Measurements from ENCODE around the gene CCR9. TPM values are rescaled to one million over a fixed set of nuclear protein-coding genes. Genes with fewer than 3 reads are reported as not detected.

CCR9 gene
- total and polyA plus RNA-seq, 2 donors: 133 to 214 TPM

- peaks cover 80 to 92% of the 10 kb centered on the region in 2 donors for H3K4me1 ChIP-seq (ENCODE audit: control insufficient read depth in 2 of 2, insufficient read depth in 2 of 2, low read length in 2 of 2)
- no peaks in the 10 kb centered on the region for H3K27me3 ChIP-seq (ENCODE audit: control insufficient read depth in 2 of 2, insufficient read depth in 1 of 2, low read length in 1 of 2)
- H3K36me3 ChIP-seq (ENCODE audit: control insufficient read depth in 2 of 2, insufficient read depth in 2 of 2, low read length in 1 of 2): peaks cover 42 to 79% of the 10 kb centered on the region in 2 donors
- H3K9me3 ChIP-seq (ENCODE audit: control insufficient read depth in 2 of 2, insufficient read depth in 1 of 2, low read length in 1 of 2): no peaks in the 10 kb centered on the region
- WGBS: 62% methylated on average over 7 of the region's 7 CpGs
- H3K4me3 ChIP-seq (ENCODE audit: low read length in 2 of 2): no peak overlapping the region
- peak in 1 of 9 donors; percentile 58 for DNase-seq (ENCODE audit: low read depth in 6 of 9, low spot score in 9 of 9)
- peak overlapping the region; percentile 71 to 92 for H3K27ac ChIP-seq (ENCODE audit: low read depth in 1 of 2, low read length in 1 of 2)
Measured at GRCh38 chr3:45908761-45909160, 22.4 kb downstream of the CCR9 start.

DNA sequence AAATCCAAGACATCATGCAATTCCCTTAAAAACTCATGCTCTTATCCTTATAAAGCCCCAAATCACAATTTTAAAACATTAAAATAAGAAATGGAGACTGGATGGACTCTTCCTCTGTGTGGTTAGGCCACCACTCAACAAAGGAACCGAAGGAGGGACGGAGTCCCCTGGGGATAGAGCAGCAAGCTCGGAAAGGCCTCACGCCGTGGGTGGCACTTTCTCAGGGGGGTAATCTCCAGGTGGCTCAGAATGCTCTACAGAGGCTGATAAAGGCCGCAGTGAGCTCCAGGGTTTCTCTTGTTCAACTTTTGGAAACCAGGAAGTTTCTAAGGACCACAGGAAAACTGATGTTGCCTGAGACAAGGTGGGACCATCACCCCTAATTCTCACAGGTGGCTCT, 23.2 kb downstream of the CCR9 start:
- peak overlapping the region; percentile 29 to 70 for H3K4me3 ChIP-seq (ENCODE audit: low read length in 2 of 2)
- no peaks in the 10 kb centered on the region for H3K9me3 ChIP-seq (ENCODE audit: control insufficient read depth in 2 of 2, insufficient read depth in 1 of 2, low read length in 1 of 2)
- DNase-seq (ENCODE audit: low read depth in 6 of 9, low spot score in 9 of 9): no peak
- WGBS: 51% methylated on average over 6 of the region's 6 CpGs
- H3K4me1 ChIP-seq (ENCODE audit: control insufficient read depth in 2 of 2, insufficient read depth in 2 of 2, low read length in 2 of 2): peaks cover 74 to 92% of the 10 kb centered on the region in 2 donors
- no peaks in the 10 kb centered on the region for H3K27me3 ChIP-seq (ENCODE audit: control insufficient read depth in 2 of 2, insufficient read depth in 1 of 2, low read length in 1 of 2)
- H3K36me3 ChIP-seq (ENCODE audit: control insufficient read depth in 2 of 2, insufficient read depth in 2 of 2, low read length in 1 of 2): peaks cover 34 to 71% of the 10 kb centered on the region in 2 donors
- peak overlapping the region; percentile 39 to 92 for H3K27ac ChIP-seq (ENCODE audit: low read depth in 1 of 2, low read length in 1 of 2)

- Histone ChIP-seq H3K4me1 (ENCODE audit: control insufficient read depth in 2 of 2, insufficient read depth in 2 of 2, low read length in 2 of 2) (peaks cover 68 to 91% of the 10 kb centered on the region in 2 donors), H3K27ac (ENCODE audit: low read depth in 1 of 2, low read length in 1 of 2) (peak overlapping the region; percentile 46 to 92), H3K27me3 (ENCODE audit: control insufficient read depth in 2 of 2, insufficient read depth in 1 of 2, low read length in 1 of 2) (no peaks in the 10 kb centered on the region), H3K9me3 (ENCODE audit: control insufficient read depth in 2 of 2, insufficient read depth in 1 of 2, low read length in 1 of 2) (no peaks in the 10 kb centered on the region), H3K4me3 (ENCODE audit: low read length in 2 of 2) (peak overlapping the region; percentile 37 to 70), H3K36me3 (ENCODE audit: control insufficient read depth in 2 of 2, insufficient read depth in 2 of 2, low read length in 1 of 2) (peaks cover 24 to 58% of the 10 kb centered on the region in 2 donors)
- 82% methylated on average over 4 of the region's 4 CpGs for WGBS
- no peak for DNase-seq (ENCODE audit: low read depth in 6 of 9, low spot score in 9 of 9)
Measured at GRCh38 chr3:45910892-45911291, 24.5 kb downstream of the CCR9 start.

DNA sequence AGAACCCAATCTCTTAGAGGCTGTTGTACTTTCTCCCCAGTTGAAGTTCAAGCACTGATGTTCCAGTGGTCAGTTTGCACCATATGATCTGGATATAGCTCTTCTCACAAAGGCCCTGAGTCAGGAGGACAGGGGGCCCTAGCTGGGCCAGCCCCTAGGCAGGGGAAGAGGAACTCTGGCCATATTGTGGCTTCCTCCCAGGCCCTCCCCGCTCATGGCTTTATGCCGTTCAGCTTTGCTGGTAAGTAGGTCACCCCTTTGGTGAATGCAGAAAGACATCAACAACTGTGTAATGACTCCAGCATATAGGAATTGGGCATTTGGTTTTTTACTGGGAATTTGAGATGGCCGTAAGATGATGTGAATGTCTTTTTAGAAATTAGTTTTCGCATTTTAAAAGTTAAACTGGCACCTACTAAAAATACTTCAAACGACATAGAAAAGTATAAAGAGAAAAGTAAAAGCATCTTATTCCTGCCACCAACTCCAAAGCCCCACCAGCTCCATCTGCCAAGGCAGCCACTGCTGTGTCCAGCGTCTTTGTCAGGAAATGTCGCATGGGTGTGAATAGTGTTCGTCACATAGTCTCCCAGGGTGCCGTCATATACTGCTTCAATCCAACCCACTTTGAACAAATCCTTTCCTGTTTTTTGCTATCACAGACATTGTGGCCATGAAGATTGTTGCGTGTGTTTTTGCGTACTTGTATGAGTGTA, 25.3 kb downstream of the CCR9 start:
- peaks cover 16 to 51% of the 10 kb centered on the region in 2 donors for H3K36me3 ChIP-seq (ENCODE audit: control insufficient read depth in 2 of 2, insufficient read depth in 2 of 2, low read length in 1 of 2)
- H3K27ac ChIP-seq (ENCODE audit: low read depth in 1 of 2, low read length in 1 of 2): peak overlapping the region; percentile 78 to 92
- peak overlapping the region; percentile 37 to 70 for H3K4me3 ChIP-seq (ENCODE audit: low read length in 2 of 2)
- WGBS: 65% methylated on average over 11 of the region's 11 CpGs
- peaks cover 68 to 91% of the 10 kb centered on the region in 2 donors for H3K4me1 ChIP-seq (ENCODE audit: control insufficient read depth in 2 of 2, insufficient read depth in 2 of 2, low read length in 2 of 2)
- no peaks in the 10 kb centered on the region for H3K27me3 ChIP-seq (ENCODE audit: control insufficient read depth in 2 of 2, insufficient read depth in 1 of 2, low read length in 1 of 2)
- no peaks in the 10 kb centered on the region for H3K9me3 ChIP-seq (ENCODE audit: control insufficient read depth in 2 of 2, insufficient read depth in 1 of 2, low read length in 1 of 2)
- DNase-seq (ENCODE audit: low read depth in 6 of 9, low spot score in 9 of 9): peak in 1 of 9 donors; percentile 75

- no peaks in the 10 kb centered on the region for H3K27me3 ChIP-seq (ENCODE audit: control insufficient read depth in 2 of 2, insufficient read depth in 1 of 2, low read length in 1 of 2)
- H3K9me3 ChIP-seq (ENCODE audit: control insufficient read depth in 2 of 2, insufficient read depth in 1 of 2, low read length in 1 of 2): no peaks in the 10 kb centered on the region
- H3K27ac ChIP-seq (ENCODE audit: low read depth in 1 of 2, low read length in 1 of 2): peak overlapping the region; percentile 78 to 92
- H3K4me3 ChIP-seq (ENCODE audit: low read length in 2 of 2): peak overlapping the region; percentile 37 to 70
- 91% methylated on average over 6 of the region's 6 CpGs for WGBS
- H3K4me1 ChIP-seq (ENCODE audit: control insufficient read depth in 2 of 2, insufficient read depth in 2 of 2, low read length in 2 of 2): peaks cover 70 to 91% of the 10 kb centered on the region in 2 donors
- no peak for DNase-seq (ENCODE audit: low read depth in 6 of 9, low spot score in 9 of 9)
- peaks cover 10 to 50% of the 10 kb centered on the region in 2 donors for H3K36me3 ChIP-seq (ENCODE audit: control insufficient read depth in 2 of 2, insufficient read depth in 2 of 2, low read length in 1 of 2)
Measured at GRCh38 chr3:45912435-45912834, 26.1 kb downstream of the CCR9 start.

GRCh38 chr3:45914362-45915058, 28.2 kb downstream of the CCR9 start:
- H3K27ac ChIP-seq (ENCODE audit: low read depth in 1 of 2, low read length in 1 of 2): peak overlapping the region; percentile 92
- H3K4me1 ChIP-seq (ENCODE audit: control insufficient read depth in 2 of 2, insufficient read depth in 2 of 2, low read length in 2 of 2): peaks cover 62 to 92% of the 10 kb centered on the region in 2 donors
- no peak for DNase-seq (ENCODE audit: low read depth in 6 of 9, low spot score in 9 of 9)
- 52% methylated on average over 7 of the region's 7 CpGs for WGBS
- H3K9me3 ChIP-seq (ENCODE audit: control insufficient read depth in 2 of 2, insufficient read depth in 1 of 2, low read length in 1 of 2): no peaks in the 10 kb centered on the region
- peaks cover 7 to 52% of the 10 kb centered on the region in 2 donors for H3K36me3 ChIP-seq (ENCODE audit: control insufficient read depth in 2 of 2, insufficient read depth in 2 of 2, low read length in 1 of 2)
- H3K27me3 ChIP-seq (ENCODE audit: control insufficient read depth in 2 of 2, insufficient read depth in 1 of 2, low read length in 1 of 2): no peaks in the 10 kb centered on the region
- peak overlapping the region; percentile 47 to 70 for H3K4me3 ChIP-seq (ENCODE audit: low read length in 2 of 2)

GRCh38 chr3:45915059-45915439, 28.7 kb downstream of the CCR9 start:
- Histone ChIP-seq H3K4me3 (ENCODE audit: low read length in 2 of 2) (peak overlapping the region; percentile 47 to 70), H3K9me3 (ENCODE audit: control insufficient read depth in 2 of 2, insufficient read depth in 1 of 2, low read length in 1 of 2) (no peaks in the 10 kb centered on the region), H3K27me3 (ENCODE audit: control insufficient read depth in 2 of 2, insufficient read depth in 1 of 2, low read length in 1 of 2) (no peaks in the 10 kb centered on the region), H3K4me1 (ENCODE audit: control insufficient read depth in 2 of 2, insufficient read depth in 2 of 2, low read length in 2 of 2) (peaks cover 57 to 92% of the 10 kb centered on the region in 2 donors), H3K27ac (ENCODE audit: low read depth in 1 of 2, low read length in 1 of 2) (peak overlapping the region; percentile 92), H3K36me3 (ENCODE audit: control insufficient read depth in 2 of 2, insufficient read depth in 2 of 2, low read length in 1 of 2) (peaks cover 8 to 55% of the 10 kb centered on the region in 2 donors)
- 23% methylated on average over 9 of the region's 9 CpGs for WGBS
- DNase-seq (ENCODE audit: low read depth in 6 of 9, low spot score in 9 of 9): no peak

DNA sequence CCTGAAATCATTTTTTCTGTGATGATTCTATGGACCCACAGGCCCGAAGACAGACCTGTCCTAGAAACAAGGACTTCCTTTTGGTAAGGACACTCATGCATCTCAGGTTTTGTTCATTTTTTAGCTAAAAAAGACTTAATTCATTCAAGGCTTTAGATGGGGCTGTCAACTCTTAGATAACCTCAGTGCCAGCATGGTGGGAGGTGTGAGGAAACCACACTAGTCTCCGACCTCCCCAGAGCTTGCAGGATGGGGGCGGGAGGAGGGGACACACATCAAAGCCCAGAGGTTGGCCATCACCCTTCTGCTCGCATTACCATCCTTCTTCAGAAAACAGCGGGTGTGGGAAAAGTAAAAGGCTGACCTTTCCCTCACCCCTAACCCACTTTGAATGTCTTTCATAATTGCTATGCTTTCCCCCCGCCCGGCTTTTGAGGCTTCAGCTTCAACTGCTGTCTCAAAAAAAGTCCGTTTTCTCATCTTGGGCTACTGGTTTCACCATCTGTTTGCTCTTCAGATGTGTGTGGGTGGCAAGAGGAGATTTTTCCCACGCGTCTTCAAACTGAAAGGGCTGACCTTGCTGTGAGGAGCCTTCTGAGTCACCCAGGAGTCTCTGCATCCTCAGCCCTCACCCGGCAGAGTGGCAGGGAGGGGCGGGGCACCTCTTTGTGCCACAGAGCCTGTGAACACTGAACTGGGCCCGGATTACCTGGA, 29.3 kb downstream of the CCR9 start:
- no peaks in the 10 kb centered on the region for H3K27me3 ChIP-seq (ENCODE audit: control insufficient read depth in 2 of 2, insufficient read depth in 1 of 2, low read length in 1 of 2)
- H3K9me3 ChIP-seq (ENCODE audit: control insufficient read depth in 2 of 2, insufficient read depth in 1 of 2, low read length in 1 of 2): no peaks in the 10 kb centered on the region
- H3K27ac ChIP-seq (ENCODE audit: low read depth in 1 of 2, low read length in 1 of 2): peak overlapping the region; percentile 92
- peaks cover 57 to 92% of the 10 kb centered on the region in 2 donors for H3K4me1 ChIP-seq (ENCODE audit: control insufficient read depth in 2 of 2, insufficient read depth in 2 of 2, low read length in 2 of 2)
- peak overlapping the region; percentile 47 to 70 for H3K4me3 ChIP-seq (ENCODE audit: low read length in 2 of 2)
- H3K36me3 ChIP-seq (ENCODE audit: control insufficient read depth in 2 of 2, insufficient read depth in 2 of 2, low read length in 1 of 2): peaks cover 12 to 56% of the 10 kb centered on the region in 2 donors
- 2% methylated on average over 13 of the region's 13 CpGs for WGBS
- DNase-seq (ENCODE audit: low read depth in 6 of 9, low spot score in 9 of 9): peak in 7 of 9 donors; percentile 50 to 89 (median 71)
